ELR (cell line): Measurements from ENCODE around the gene CABLES1.
"Not testable (repeated sequence)": the region's sequence is repeated elsewhere in the genome, so short reads cannot be mapped to it uniquely, and the experiment has no call there.

Experiments
- DNase-seq: peaks from one replicate; pipeline ENCODE4 v3.0.0-alpha.2; 2015; ENCODE audit warnings: low read depth

CABLES1 gene, protein sequence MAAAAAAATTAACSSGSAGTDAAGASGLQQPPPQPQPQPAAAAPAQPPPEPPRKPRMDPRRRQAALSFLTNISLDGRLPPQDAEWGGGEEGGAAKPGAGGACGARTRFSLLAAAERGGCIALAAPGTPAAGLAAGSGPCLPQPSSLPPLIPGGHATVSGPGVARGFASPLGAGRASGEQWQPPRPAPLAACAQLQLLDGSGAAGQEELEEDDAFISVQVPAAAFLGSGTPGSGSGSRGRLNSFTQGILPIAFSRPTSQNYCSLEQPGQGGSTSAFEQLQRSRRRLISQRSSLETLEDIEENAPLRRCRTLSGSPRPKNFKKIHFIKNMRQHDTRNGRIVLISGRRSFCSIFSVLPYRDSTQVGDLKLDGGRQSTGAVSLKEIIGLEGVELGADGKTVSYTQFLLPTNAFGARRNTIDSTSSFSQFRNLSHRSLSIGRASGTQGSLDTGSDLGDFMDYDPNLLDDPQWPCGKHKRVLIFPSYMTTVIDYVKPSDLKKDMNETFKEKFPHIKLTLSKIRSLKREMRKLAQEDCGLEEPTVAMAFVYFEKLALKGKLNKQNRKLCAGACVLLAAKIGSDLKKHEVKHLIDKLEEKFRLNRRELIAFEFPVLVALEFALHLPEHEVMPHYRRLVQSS

GRCh38 chr18:23134780-23135549, at the start of gene CABLES1:
Gene CABLES1, plus strand, starts transcription at chr18:23135485. Its CDS starts 278 bp downstream, at chr18:23135763.
- DNase-seq, result peak; percentile 62

DNA sequence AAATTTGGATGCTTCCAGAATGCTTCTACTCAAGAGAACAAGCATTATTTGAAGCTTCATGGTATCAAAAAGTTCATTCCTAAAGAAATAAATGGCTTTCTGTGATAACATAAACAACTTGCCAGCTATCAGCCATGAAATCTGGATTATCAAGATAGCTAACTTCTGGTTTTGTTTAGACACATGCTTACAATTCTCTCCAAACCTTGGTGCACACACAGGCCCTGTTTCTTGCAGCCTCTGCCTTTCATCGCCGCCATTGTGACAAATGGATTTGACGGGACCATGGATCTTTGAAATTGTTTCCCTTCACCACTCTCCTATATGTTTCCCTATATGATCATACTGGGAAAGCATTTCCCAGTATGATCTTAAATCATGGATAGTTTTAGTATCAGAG, 47.9 kb upstream of the CABLES1 start:
- DNase-seq, result no peak

DNA sequence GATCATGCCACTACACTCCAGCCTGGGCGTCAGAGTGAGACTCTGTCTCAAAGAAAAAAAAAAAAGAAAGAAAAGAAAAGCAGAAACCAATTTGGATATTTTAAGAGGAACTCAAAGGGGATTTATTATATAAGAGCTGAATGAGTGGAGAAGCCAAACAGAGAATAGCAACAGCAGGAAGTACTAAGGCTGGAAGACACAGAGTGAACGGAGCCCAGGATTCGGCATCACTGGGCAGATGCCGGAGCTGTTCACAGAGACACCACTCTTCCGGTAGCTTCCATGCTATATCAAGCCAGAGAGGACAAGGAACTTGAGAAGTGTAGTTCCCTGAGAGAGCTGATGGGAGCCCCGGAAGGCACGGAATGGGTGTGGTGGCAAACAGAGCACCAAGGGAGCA, 47.0 kb upstream of the CABLES1 start:
- no peak for DNase-seq

DNA sequence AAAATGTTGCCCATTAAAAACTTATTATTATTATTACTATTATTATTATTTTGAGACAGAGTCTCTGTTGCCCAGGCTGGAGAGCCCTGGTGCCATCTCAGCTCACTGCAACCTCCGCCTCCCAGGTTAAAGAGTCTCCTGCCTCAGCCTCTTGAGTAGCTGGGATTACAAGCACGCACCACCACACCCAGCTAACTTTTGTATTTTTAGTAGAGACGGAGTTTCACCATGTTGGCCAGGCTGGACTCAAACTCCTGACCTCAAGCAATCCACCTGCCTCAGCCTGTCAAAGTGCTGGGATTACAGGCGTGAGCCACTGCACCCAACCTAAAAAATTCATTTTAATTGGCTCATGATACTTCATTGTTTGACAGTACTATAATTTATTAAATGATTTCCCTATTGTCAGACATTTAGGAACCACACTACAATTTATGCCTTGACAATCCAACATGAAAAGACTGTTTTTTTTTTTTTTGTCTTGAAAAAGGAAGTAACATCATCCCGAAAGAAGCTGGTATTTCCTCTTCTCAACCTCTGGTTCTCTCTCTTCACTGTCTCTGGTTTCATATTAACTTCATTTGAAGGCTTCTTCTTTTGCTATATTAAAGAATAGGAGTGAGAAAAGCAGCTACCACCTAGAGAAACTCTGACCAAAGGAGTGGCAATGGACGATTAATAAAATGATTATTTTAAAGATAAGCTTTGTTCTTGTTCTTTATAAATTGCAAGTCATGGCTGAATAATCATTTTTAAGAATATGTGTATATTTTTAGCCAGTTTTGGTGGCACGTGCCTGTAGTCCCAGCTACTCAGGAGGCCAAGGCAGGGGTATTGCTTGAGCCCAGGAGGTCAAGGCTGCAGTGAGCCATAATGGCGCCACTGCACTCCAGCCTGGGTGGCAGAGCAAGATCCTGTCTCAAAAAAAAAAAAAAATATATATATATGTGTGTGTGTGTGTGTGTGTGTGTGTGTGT, 44.0 kb upstream of the CABLES1 start:
- peak; percentile 28 for DNase-seq

DNA sequence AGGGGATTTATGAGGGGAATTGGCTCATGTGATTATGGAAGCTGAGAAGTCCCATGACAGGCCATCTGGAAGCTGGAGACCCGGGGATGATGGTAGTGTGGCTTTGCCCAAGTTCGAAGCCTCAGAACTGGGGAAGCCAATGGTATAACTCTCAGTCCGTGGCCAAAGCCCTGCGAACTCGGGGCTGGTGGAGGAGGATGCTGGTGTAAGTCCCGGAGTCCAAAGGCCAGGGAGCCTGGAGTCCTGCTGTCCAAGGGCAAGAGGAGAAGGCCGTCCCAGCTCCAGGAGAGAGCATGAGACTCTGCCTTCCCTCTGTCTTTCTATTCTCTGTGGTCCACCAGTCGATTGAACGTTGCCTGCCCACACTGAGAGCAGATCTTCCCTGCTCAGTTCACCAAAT, 43.2 kb upstream of the CABLES1 start:
- no peak for DNase-seq

DNA sequence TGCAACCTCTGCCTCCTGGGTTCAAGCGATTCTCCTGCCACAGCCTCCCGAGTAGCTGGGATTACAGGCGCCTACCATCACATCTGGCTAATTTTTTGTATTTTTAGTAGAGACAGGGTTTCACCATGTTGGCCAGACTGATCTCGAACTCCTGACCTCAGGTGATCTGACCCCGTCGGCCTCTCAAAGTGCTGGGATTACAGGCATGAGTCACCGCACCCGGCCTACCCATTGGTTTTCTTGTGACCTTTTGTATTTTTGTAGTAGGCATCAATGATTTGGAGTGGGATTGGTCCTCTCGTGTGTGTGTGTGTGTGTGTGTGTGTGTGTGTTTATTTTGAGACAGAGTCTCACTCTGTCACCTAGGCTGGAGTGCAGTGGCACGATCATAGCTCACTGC, 42.2 kb upstream of the CABLES1 start:
- DNase-seq, result not testable (repeated sequence)

- DNase-seq, result no peak
Observed at GRCh38 chr18:23093772-23094171, 41.5 kb upstream of the CABLES1 start.

GRCh38 chr18:23094411-23095190, 40.7 kb upstream of the CABLES1 start:
- DNase-seq, result no peak

DNA sequence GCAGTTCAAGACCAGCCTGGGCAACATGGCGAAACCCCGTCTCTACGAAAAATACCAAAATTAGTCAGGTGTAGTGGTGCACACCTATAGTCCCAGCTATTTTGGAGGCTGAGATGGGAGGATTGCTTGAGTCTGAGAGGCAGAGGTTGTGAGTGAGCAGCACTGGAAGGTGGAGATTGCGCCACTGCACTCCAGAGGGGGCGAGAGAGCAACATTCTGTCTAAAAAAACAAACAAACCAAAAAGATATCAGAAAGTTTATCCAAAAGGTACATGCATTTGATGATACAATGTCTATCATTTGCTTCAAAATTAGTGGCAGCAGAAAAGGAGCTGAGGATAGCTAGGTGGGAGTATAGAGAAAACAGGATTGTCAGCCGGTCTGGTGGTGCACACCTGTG, 39.8 kb upstream of the CABLES1 start:
- no peak for DNase-seq

GRCh38 chr18:23097016-23097415, 38.3 kb upstream of the CABLES1 start:
- DNase-seq, result not testable (repeated sequence)

- DNase-seq, result peak; percentile 20
Observed at GRCh38 chr18:23099621-23100020, 35.7 kb upstream of the CABLES1 start.

DNA sequence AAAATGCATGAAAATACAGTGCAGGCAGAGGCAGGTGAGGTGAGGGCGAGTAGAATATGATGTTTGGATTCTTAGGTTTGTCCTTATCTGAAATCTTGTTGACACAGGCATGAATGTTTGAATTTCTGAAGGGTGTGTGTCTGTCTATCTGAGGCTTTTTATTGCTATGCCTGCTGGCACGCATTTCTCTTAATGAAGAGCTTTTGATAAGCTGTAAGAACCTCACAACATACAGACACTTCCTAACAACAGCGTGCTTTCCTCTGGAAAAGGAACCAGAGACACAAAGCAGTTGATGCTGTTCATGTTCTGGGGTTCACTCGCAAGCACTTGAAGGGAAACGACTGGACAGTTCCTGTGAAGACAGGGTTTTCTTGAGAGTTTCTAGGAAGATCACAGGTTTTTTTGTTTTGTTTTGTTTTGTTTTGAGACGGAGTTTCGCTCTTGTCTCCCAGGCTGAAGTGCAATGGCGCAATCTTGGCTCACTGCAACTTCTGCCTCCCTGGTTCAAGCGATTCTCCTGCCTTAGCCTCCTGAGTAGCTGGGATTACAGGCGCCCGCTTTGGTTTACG, 33.3 kb upstream of the CABLES1 start:
- no peak for DNase-seq

GRCh38 chr18:23102493-23103261, 32.6 kb upstream of the CABLES1 start:
- no peak for DNase-seq

DNA sequence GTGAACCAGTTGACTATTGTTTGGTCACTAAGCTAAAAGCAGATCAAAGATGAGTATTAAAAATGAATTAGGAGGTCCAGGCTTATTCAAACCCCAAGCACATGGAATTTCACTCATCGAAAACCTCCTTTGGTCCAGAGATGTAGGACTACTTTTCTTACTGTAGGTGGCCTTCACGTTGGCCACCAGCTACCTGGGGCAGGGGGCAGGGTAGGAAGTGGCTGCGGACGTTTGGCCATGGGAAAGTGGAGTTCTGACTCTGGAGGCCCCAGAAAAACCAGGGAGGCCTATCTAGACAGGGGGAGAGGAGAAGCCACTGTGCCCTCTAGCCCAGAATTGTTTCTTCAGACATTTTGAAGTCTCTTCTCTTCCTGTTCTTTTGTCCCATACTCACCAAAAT, 31.8 kb upstream of the CABLES1 start:
- no peak for DNase-seq

DNA sequence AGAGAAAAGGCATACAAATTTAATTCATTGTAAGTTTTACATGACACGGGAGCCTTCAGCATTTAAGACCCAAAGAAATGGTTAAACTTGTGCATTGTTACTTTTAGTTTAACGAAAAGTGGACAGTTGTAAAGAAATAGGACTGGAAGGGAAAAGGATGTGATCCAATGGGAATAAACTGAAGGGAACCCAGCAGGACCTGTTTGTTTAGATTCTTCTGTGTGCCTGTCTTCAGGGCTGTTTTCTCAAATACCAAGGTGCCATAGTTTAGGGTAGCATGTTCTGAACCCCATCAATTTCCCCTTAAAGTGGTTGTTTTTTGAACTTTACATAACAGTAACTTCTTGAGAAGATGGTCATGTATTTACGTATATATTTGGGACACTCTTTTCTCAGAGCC, 30.3 kb upstream of the CABLES1 start:
- DNase-seq, result no peak

DNA sequence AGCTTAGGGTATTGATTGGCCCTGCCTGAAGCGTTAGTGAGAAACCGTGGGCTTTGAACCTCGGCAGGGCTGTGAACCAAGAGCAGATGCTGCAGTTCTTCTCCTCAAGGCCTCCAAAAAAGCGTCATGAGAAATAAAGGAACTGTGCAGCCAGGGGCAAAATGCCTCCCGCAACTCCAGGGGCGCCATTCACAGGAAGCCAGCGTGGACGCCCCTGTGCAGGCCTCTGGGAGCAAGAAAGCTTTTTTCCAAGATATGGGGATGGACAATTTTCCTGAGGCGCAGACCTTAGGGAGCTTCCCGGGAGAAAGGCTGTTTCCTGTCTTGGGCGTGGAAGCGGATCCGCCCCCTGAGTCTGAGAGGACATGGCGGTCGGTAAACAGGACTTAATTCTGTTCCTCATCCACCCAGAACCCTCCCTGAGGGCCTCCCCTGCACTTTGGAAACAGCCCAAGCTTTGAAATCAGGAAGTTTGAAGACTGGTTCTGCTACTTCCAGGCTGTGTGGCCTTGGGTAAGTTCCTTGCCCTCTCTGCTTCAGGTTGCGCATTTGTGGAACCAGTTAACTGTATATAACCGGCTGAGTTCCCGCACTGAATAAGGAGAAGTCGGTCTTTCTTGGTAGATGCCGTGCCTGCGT, 29.6 kb upstream of the CABLES1 start:
- DNase-seq, result no peak

DNA sequence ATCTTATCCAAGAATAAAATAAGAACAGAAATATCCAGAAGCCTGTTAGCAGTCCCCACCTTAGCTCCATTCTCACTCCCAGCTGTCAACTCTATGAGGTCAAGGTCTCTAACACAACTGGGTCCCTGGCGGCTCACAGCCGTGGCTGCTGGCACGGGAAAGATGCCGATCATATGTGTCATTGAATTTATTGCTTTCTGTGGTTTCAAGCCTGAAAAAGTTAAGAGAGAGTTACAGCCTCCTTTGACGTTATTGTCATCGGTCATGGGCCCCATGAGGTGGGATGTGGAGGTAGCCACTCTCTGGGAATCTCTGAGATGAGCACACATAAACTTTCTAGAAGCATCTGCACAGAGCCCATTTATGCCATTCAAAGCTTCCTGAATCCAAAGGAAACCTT, 28.7 kb upstream of the CABLES1 start:
- DNase-seq, result peak; percentile 97

GRCh38 chr18:23107718-23108117, 27.6 kb upstream of the CABLES1 start:
- peak; percentile 27 for DNase-seq

GRCh38 chr18:23108496-23108895, 26.8 kb upstream of the CABLES1 start:
- DNase-seq, result no peak
